Tibial artery (tissue), 4 donors: Measurements from ENCODE around the gene HRC.

Experiments used
- DNase-seq, 2 donors: peaks; one replicate each; pipeline ENCODE4 v3.0.0-alpha.2; 2019
- H3K27ac ChIP-seq, 2 donors: fragments of 200-600 bp; sonication (generic) in 1 of 2; 1 replicate in 1 of 2; 2 replicates in 1 of 2; pipeline ENCODE4 v1.5.1; 2018 to 2019; ENCODE audit warnings: mild to moderate bottlenecking in 1 of 2
- H3K27me3 ChIP-seq, 2 donors: fragments of 200-600 bp; sonication (generic) in 1 of 2; one replicate each; pipeline versions ENCODE4 v1.5.1 to v1.6.0; 2016 to 2019
- H3K36me3 ChIP-seq, 3 donors: fragments of 200-600 bp; sonication (generic) in 2 of 3; one replicate each; pipeline ENCODE4 v1.5.1; 2016 to 2019; ENCODE audit warnings: mild to moderate bottlenecking in 2 of 3
- H3K4me1 ChIP-seq, 4 donors: fragments of 200-600 bp; sonication (generic) in 2 of 4; 1 replicate in 3 of 4; 2 replicates in 1 of 4; pipeline ENCODE4 v1.5.1; 2016 to 2019
- H3K4me3 ChIP-seq, 2 donors: fragments of 200-600 bp; sonication (generic) in 1 of 2; 1 replicate in 1 of 2; 2 replicates in 1 of 2; pipeline ENCODE4 v1.5.1; 2018 to 2019; ENCODE audit warnings: mild to moderate bottlenecking in 2 of 2
- H3K9me3 ChIP-seq, 3 donors: fragments of 200-600 bp; sonication (generic) in 1 of 3; one replicate each; pipeline ENCODE4 v1.5.1; 2016 to 2019
- CTCF ChIP-seq, 2 experiments: fragments of 200-600 bp in 1 of 2; fragments of 450-650 bp in 1 of 2; IDR thresholded peaks; one replicate each; pipeline ENCODE4 v1.5.1; 2017 to 2019; ENCODE audit warnings: antibody characterized with exemption in 2 of 2, mild to moderate bottlenecking in 1 of 2, moderate library complexity in 1 of 2
- intact Hi-C: fragments of 100-400 bp; cut with DNase I; formaldehyde crosslinking; loops from one replicate; pipeline ENCODE4 v1.15.0; 2023; ENCODE audit warnings: low total_unique reads

Gene HRC

GRCh38 chr19:49114630-49115363 is 40.4 kb downstream of the HRC start:
- Histone ChIP-seq H3K4me3 (peak overlapping the region; percentile 87 to 89), H3K27ac (peak overlapping the region; percentile 88 to 90), H3K27me3 (no peaks in the 10 kb centered on the region), H3K4me1 (peaks cover 5 to 48% (median 36%) of the 10 kb centered on the region in 4 donors), H3K9me3 (no peaks in the 10 kb centered on the region), H3K36me3 (no peaks in the 10 kb centered on the region)
- intact Hi-C loops: loop anchor here (5.0 kb wide), 2 partner anchors 38 to 242 kb away; partner anchors contain the start of gene PPP1R15A
- no peak for TF ChIP-seq CTCF (IDR thresholded peaks at IDR 0.05)
- DNase-seq: peak; percentile 65 to 86

- Histone ChIP-seq H3K4me1 (peaks cover 0 to 43% (median 31%) of the 10 kb centered on the region in 4 donors), H3K4me3 (peak within 1 kb of the TSS; percentile 87 to 89), H3K36me3 (peaks cover 0 to 5% (median under 1%) of the 10 kb centered on the region in 3 donors), H3K9me3 (no peaks in the 10 kb centered on the region), H3K27me3 (no peaks in the 10 kb centered on the region), H3K27ac (peak within 1 kb of the TSS; percentile 88 to 90)
- intact Hi-C loops: no loop called here
- peak; percentile 47 to 82 for DNase-seq
- TF ChIP-seq CTCF (IDR thresholded peaks at IDR 0.05): peak; percentile 43 to 45
Observed at GRCh38 chr19:49113762-49114629, 41.2 kb downstream of the HRC start, which contains the start of gene LIN7B. Gene LIN7B, plus strand, starts transcription at chr19:49114370. Its CDS starts 35 bp downstream, at chr19:49114405.

- no peak for DNase-seq
- Histone ChIP-seq H3K27ac (no peak overlapping the region), H3K9me3 (no peaks in the 10 kb centered on the region), H3K4me3 (no peak overlapping the region), H3K4me1 (peaks cover 0 to 31% (median 19%) of the 10 kb centered on the region in 4 donors), H3K36me3 (peaks cover 16 to 31% (median 25%) of the 10 kb centered on the region in 3 donors), H3K27me3 (no peaks in the 10 kb centered on the region)
- intact Hi-C loops: no loop called here
- TF ChIP-seq CTCF (IDR thresholded peaks at IDR 0.05): no peak
Observed at GRCh38 chr19:49111218-49111998, 43.8 kb downstream of the HRC start.

- no peak overlapping the region for H3K4me3 ChIP-seq
- peaks cover 18 to 40% (median 30%) of the 10 kb centered on the region in 3 donors for H3K36me3 ChIP-seq
- no peak for DNase-seq
- H3K27ac ChIP-seq: peak overlapping the region in 1 of 2 donors; percentile 65
- H3K9me3 ChIP-seq: no peaks in the 10 kb centered on the region
- intact Hi-C loops: no loop called here
- H3K27me3 ChIP-seq: no peaks in the 10 kb centered on the region
- TF ChIP-seq CTCF (IDR thresholded peaks at IDR 0.05): no peak
- H3K4me1 ChIP-seq: peaks cover 0 to 31% (median 19%) of the 10 kb centered on the region in 4 donors
Observed at GRCh38 chr19:49110567-49110966, 44.6 kb downstream of the HRC start.
